ENCODE measurements around the gene SPEM1. TPM values are rescaled to one million over a fixed set of nuclear protein-coding genes. Genes with fewer than 3 reads are reported as not detected.

The SPEM1 gene
- total RNA-seq, 1 donor from 2014 or later, result 0.31 TPM

- H3K36me3 Mint-ChIP-seq, result peaks cover 17% of the 10 kb centered on the region
- TF ChIP-seq CTCF (conservative IDR thresholded peaks at IDR 0.05), result no peak
- H3K27me3 Mint-ChIP-seq, result no peaks in the 10 kb centered on the region
- H3K9me3 Mint-ChIP-seq, result no peaks in the 10 kb centered on the region
- H3K4me1 Mint-ChIP-seq (ENCODE audit: unreplicated experiment), result peaks cover 12% of the 10 kb centered on the region
- no peak overlapping the region for H3K4me3 Mint-ChIP-seq
- no peak for DNase-seq (ENCODE audit: extremely low spot score, unreplicated experiment)
- no peak overlapping the region for H3K27ac Mint-ChIP-seq
Observed at GRCh38 chr17:7411427-7411750, 8.7 kb upstream of the SPEM1 start.

GRCh38 chr17:7413346-7413985 is 6.7 kb upstream of the SPEM1 start:
- DNase-seq (ENCODE audit: extremely low spot score, unreplicated experiment), result no peak
- Mint-ChIP-seq H3K36me3 (peaks cover 21% of the 10 kb centered on the region), H3K27me3 (no peaks in the 10 kb centered on the region), H3K4me1 (ENCODE audit: unreplicated experiment) (peaks cover 12% of the 10 kb centered on the region), H3K4me3 (no peak overlapping the region), H3K9me3 (no peaks in the 10 kb centered on the region), H3K27ac (no peak overlapping the region)
- TF ChIP-seq CTCF (conservative IDR thresholded peaks at IDR 0.05), result no peak

- Mint-ChIP-seq H3K4me1 (ENCODE audit: unreplicated experiment) (peaks cover 23% of the 10 kb centered on the region), H3K36me3 (peaks cover 13% of the 10 kb centered on the region), H3K4me3 (no peak overlapping the region), H3K27ac (no peak overlapping the region), H3K27me3 (no peaks in the 10 kb centered on the region), H3K9me3 (no peaks in the 10 kb centered on the region)
- DNase-seq (ENCODE audit: extremely low spot score, unreplicated experiment), result no peak
- TF ChIP-seq CTCF (conservative IDR thresholded peaks at IDR 0.05), result no peak
Observed at GRCh38 chr17:7414837-7415236, 5.3 kb upstream of the SPEM1 start.

GRCh38 chr17:7415784-7416183 is 4.3 kb upstream of the SPEM1 start:
- no peak for TF ChIP-seq CTCF (conservative IDR thresholded peaks at IDR 0.05)
- Mint-ChIP-seq H3K4me3 (no peak overlapping the region), H3K9me3 (no peaks in the 10 kb centered on the region), H3K27me3 (no peaks in the 10 kb centered on the region), H3K27ac (no peak overlapping the region), H3K4me1 (ENCODE audit: unreplicated experiment) (peaks cover 24% of the 10 kb centered on the region), H3K36me3 (peaks cover 9% of the 10 kb centered on the region)
- DNase-seq (ENCODE audit: extremely low spot score, unreplicated experiment), result no peak

- peaks cover 9% of the 10 kb centered on the region for H3K36me3 Mint-ChIP-seq
- H3K27ac Mint-ChIP-seq, result no peak overlapping the region
- H3K4me3 Mint-ChIP-seq, result no peak overlapping the region
- peaks cover 24% of the 10 kb centered on the region for H3K4me1 Mint-ChIP-seq (ENCODE audit: unreplicated experiment)
- H3K9me3 Mint-ChIP-seq, result no peaks in the 10 kb centered on the region
- no peaks in the 10 kb centered on the region for H3K27me3 Mint-ChIP-seq
- no peak for TF ChIP-seq CTCF (conservative IDR thresholded peaks at IDR 0.05)
- no peak for DNase-seq (ENCODE audit: extremely low spot score, unreplicated experiment)
Observed at GRCh38 chr17:7416323-7416722, 3.8 kb upstream of the SPEM1 start.

All from type B pancreatic cell (in vitro differentiated cells).